GM13976 (cell line): ENCODE data around the gene TOMM5.
"Not testable (repeated sequence)": the region's sequence is repeated elsewhere in the genome, so short reads cannot be mapped to it uniquely, and the experiment has no call there.

Source experiments
- DNase-seq: peaks from one replicate; pipeline ENCODE4 v3.0.0; 2012; ENCODE audit warnings: low spot score
- CTCF ChIP-seq: IDR thresholded peaks from 2 replicates; pipeline ENCODE4 v1.5.1; 2012; ENCODE audit warnings: borderline replicate concordance, mild to moderate bottlenecking; ENCODE audit not compliant: insufficient read depth; ENCODE audit errors: extremely low read depth, missing control alignments, control extremely low read depth
- in situ Hi-C: fragments of 300-500 bp; cut with MboI; formaldehyde crosslinking; loops from one replicate; pipeline ENCODE4 v1.12.0; 2022; ENCODE audit warnings: low sequenced_read_pairs, mixed read lengths, inconsistent platforms; ENCODE audit not compliant: unreplicated experiment

TOMM5 gene

GRCh38 chr9:37604296-37604695 lies 11.9 kb upstream of the TOMM5 start:
- in situ Hi-C loops = no loop called here
- TF ChIP-seq CTCF = no peak
- no peak for DNase-seq

- no peak for DNase-seq
- in situ Hi-C loops = no loop called here
- no peak for TF ChIP-seq CTCF
Measured at GRCh38 chr9:37602817-37603216, 10.4 kb upstream of the TOMM5 start.

- in situ Hi-C loops, DNase-seq: not testable (repeated sequence)
Measured at GRCh38 chr9:37602061-37602460, 9.7 kb upstream of the TOMM5 start.

GRCh38 chr9:37596504-37596903 lies 4.1 kb upstream of the TOMM5 start:
- in situ Hi-C loops = loop anchor here (10.0 kb wide), 1 partner anchor 112 kb away; the partner anchor contains the start of gene POLR1E
- TF ChIP-seq CTCF = no peak
- DNase-seq = no peak

- no peak for DNase-seq
- no peak for TF ChIP-seq CTCF
- in situ Hi-C loops = loop anchor here (10.0 kb wide), 1 partner anchor 109 kb away; the partner anchor contains the start of gene POLR1E
Measured at GRCh38 chr9:37593883-37594448, 1.6 kb upstream of the TOMM5 start.

- DNase-seq = no peak
- in situ Hi-C loops = no loop called here
Measured at GRCh38 chr9:37587521-37587920, 4.9 kb downstream of the TOMM5 start.

More at GRCh38 chr9:37587521-37587920, 4.9 kb downstream of the TOMM5 start:
- TF ChIP-seq CTCF = no peak
